ENCODE measurements around the gene ESR1. TPM values are rescaled to one million over a fixed set of nuclear protein-coding genes. Genes with fewer than 3 reads are reported as not detected.
"Not testable (repeated sequence)": the region's sequence is repeated elsewhere in the genome, so short reads cannot be mapped to it uniquely, and the experiment has no call there.

Gene ESR1
- total RNA-seq, 1 donor from 2014 or later: 0.75 TPM

- intact Hi-C loops (cut with DNase I): no loop called here
- DNase-seq (ENCODE audit: low spot score): no peak
These were observed 151.6 kb downstream of the ESR1 start for GRCh38 chr6:151959086-151959485.

GRCh38 chr6:151961809-151962208 lies 154.3 kb downstream of the ESR1 start:
- intact Hi-C loops (cut with DNase I): no loop called here
- no peak for DNase-seq (ENCODE audit: low spot score)

- intact Hi-C loops (cut with DNase I): no loop called here
These were observed 154.9 kb downstream of the ESR1 start for GRCh38 chr6:151962246-151962846.

GRCh38 chr6:151963001-151963400 lies 155.5 kb downstream of the ESR1 start:
- intact Hi-C loops (cut with DNase I): no loop called here
- no peak for DNase-seq (ENCODE audit: low spot score)

More at GRCh38 chr6:151962246-151962846, 154.9 kb downstream of the ESR1 start:
- no peak for DNase-seq (ENCODE audit: low spot score)

- DNase-seq (ENCODE audit: low spot score); intact Hi-C loops (cut with DNase I): not testable (repeated sequence)
These were observed 156.9 kb downstream of the ESR1 start for GRCh38 chr6:151964412-151964811.

- intact Hi-C loops (cut with DNase I): no loop called here
- DNase-seq (ENCODE audit: low spot score): no peak
These were observed 166.7 kb downstream of the ESR1 start for GRCh38 chr6:151974061-151974617.

GRCh38 chr6:151975795-151976194 lies 168.3 kb downstream of the ESR1 start:
- intact Hi-C loops (cut with DNase I): no loop called here
- DNase-seq (ENCODE audit: low spot score): no peak

- intact Hi-C loops (cut with DNase I); DNase-seq (ENCODE audit: low spot score): not testable (repeated sequence)
These were observed 180.7 kb downstream of the ESR1 start for GRCh38 chr6:151988199-151988598.

GRCh38 chr6:151992091-151992490 lies 184.6 kb downstream of the ESR1 start:
- DNase-seq (ENCODE audit: low spot score): no peak
- intact Hi-C loops (cut with DNase I): no loop called here

- intact Hi-C loops (cut with DNase I): no loop called here
- DNase-seq (ENCODE audit: low spot score): no peak
These were observed 185.9 kb downstream of the ESR1 start for GRCh38 chr6:151993364-151993763.

GRCh38 chr6:151998784-151999183 lies 191.3 kb downstream of the ESR1 start:
- no peak for DNase-seq (ENCODE audit: low spot score)
- intact Hi-C loops (cut with DNase I): no loop called here

- intact Hi-C loops (cut with DNase I): no loop called here
- no peak for DNase-seq (ENCODE audit: low spot score)
These were observed 191.7 kb downstream of the ESR1 start for GRCh38 chr6:151999194-151999593.

- intact Hi-C loops (cut with DNase I): no loop called here
- no peak for DNase-seq (ENCODE audit: low spot score)
These were observed 193.9 kb downstream of the ESR1 start for GRCh38 chr6:152001408-152001807.

- intact Hi-C loops (cut with DNase I): no loop called here
- no peak for DNase-seq (ENCODE audit: low spot score)
These were observed 194.8 kb downstream of the ESR1 start for GRCh38 chr6:152002306-152002705.

- intact Hi-C loops (cut with DNase I): no loop called here
- DNase-seq (ENCODE audit: low spot score): no peak
These were observed 196.6 kb downstream of the ESR1 start for GRCh38 chr6:152004036-152004566.

- no peak for DNase-seq (ENCODE audit: low spot score)
- intact Hi-C loops (cut with DNase I): no loop called here
These were observed 197.4 kb downstream of the ESR1 start for GRCh38 chr6:152004896-152005295.

- no peak for DNase-seq (ENCODE audit: low spot score)
- intact Hi-C loops (cut with DNase I): no loop called here
These were observed 201.3 kb downstream of the ESR1 start for GRCh38 chr6:152008779-152009178.

- intact Hi-C loops (cut with DNase I): no loop called here
- no peak for DNase-seq (ENCODE audit: low spot score)
These were observed 204.7 kb downstream of the ESR1 start for GRCh38 chr6:152012227-152012626.

- DNase-seq (ENCODE audit: low spot score): no peak
- intact Hi-C loops (cut with DNase I): no loop called here
These were observed 211.4 kb downstream of the ESR1 start for GRCh38 chr6:152018876-152019275.

GRCh38 chr6:152022303-152022702 lies 214.8 kb downstream of the ESR1 start:
- DNase-seq (ENCODE audit: low spot score): no peak
- intact Hi-C loops (cut with DNase I): no loop called here

GRCh38 chr6:152023613-152024012 lies 216.1 kb downstream of the ESR1 start:
- intact Hi-C loops (cut with DNase I): no loop called here
- no peak for DNase-seq (ENCODE audit: low spot score)
